Measurements from ENCODE around the gene CNGA3. TPM values are rescaled to one million over a fixed set of nuclear protein-coding genes. Genes with fewer than 3 reads are reported as not detected.
"Not testable (repeated sequence)": the region's sequence is repeated elsewhere in the genome, so short reads cannot be mapped to it uniquely, and the experiment has no call there.

Gene CNGA3
- total RNA-seq, 1 donor, result 0.18 TPM

GRCh38 chr2:98419977-98420725 is 73.9 kb downstream of the CNGA3 start:
- TF ChIP-seq CTCF (IDR thresholded peaks at IDR 0.05; ENCODE audit: insufficient read depth, low read length), result no peak
- H3K4me3 ChIP-seq (ENCODE audit: low read depth, low read length), result no peak overlapping the region
- no peak for DNase-seq (ENCODE audit: low read depth)

- H3K4me3 ChIP-seq (ENCODE audit: low read depth, low read length), result no peak overlapping the region
- no peak for DNase-seq (ENCODE audit: low read depth)
- TF ChIP-seq CTCF (IDR thresholded peaks at IDR 0.05; ENCODE audit: insufficient read depth, low read length), result no peak
Measured at GRCh38 chr2:98422449-98422848, 76.2 kb downstream of the CNGA3 start.

- no peak overlapping the region for H3K4me3 ChIP-seq (ENCODE audit: low read depth, low read length)
- DNase-seq (ENCODE audit: low read depth), result no peak
- no peak for TF ChIP-seq CTCF (IDR thresholded peaks at IDR 0.05; ENCODE audit: insufficient read depth, low read length)
Measured at GRCh38 chr2:98426771-98427170, 80.5 kb downstream of the CNGA3 start.

GRCh38 chr2:98432145-98432544 is 85.9 kb downstream of the CNGA3 start:
- no peak for DNase-seq (ENCODE audit: low read depth)
- H3K4me3 ChIP-seq (ENCODE audit: low read depth, low read length), result no peak overlapping the region
- no peak for TF ChIP-seq CTCF (IDR thresholded peaks at IDR 0.05; ENCODE audit: insufficient read depth, low read length)

GRCh38 chr2:98433363-98433964 is 87.2 kb downstream of the CNGA3 start:
- DNase-seq (ENCODE audit: low read depth), result no peak
- TF ChIP-seq CTCF (IDR thresholded peaks at IDR 0.05; ENCODE audit: insufficient read depth, low read length), result no peak
- no peak overlapping the region for H3K4me3 ChIP-seq (ENCODE audit: low read depth, low read length)

- no peak overlapping the region for H3K4me3 ChIP-seq (ENCODE audit: low read depth, low read length)
- DNase-seq (ENCODE audit: low read depth), result no peak
- TF ChIP-seq CTCF (IDR thresholded peaks at IDR 0.05; ENCODE audit: insufficient read depth, low read length), result no peak
Measured at GRCh38 chr2:98434492-98434891, 88.2 kb downstream of the CNGA3 start.

- DNase-seq (ENCODE audit: low read depth); H3K4me3 ChIP-seq (ENCODE audit: low read depth, low read length): not testable (repeated sequence)
Measured at GRCh38 chr2:98435670-98436069, 89.4 kb downstream of the CNGA3 start.
